Sigmoid colon (tissue), 4 donors: ENCODE data around the gene FHAD1.

Source experiments
- POLR2AphosphoS5 ChIP-seq, 4 donors: sonication (generic); formaldehyde crosslinking; IDR thresholded peaks; one replicate each; pipeline ENCODE4 v1.6.1; 2017; ENCODE audit warnings: antibody characterized with exemption in 4 of 4
- TF ChIP-seq, protein P1 (sequence below), 4 experiments: fragments of 450-650 bp in 3 of 4; fragments of 200-600 bp in 1 of 4; IDR thresholded peaks; one replicate each; pipeline ENCODE4 v1.5.1; 2016 to 2019; ENCODE audit warnings: antibody characterized with exemption in 4 of 4, mild to moderate bottlenecking in 3 of 4, moderate library complexity in 2 of 4

DNA sequence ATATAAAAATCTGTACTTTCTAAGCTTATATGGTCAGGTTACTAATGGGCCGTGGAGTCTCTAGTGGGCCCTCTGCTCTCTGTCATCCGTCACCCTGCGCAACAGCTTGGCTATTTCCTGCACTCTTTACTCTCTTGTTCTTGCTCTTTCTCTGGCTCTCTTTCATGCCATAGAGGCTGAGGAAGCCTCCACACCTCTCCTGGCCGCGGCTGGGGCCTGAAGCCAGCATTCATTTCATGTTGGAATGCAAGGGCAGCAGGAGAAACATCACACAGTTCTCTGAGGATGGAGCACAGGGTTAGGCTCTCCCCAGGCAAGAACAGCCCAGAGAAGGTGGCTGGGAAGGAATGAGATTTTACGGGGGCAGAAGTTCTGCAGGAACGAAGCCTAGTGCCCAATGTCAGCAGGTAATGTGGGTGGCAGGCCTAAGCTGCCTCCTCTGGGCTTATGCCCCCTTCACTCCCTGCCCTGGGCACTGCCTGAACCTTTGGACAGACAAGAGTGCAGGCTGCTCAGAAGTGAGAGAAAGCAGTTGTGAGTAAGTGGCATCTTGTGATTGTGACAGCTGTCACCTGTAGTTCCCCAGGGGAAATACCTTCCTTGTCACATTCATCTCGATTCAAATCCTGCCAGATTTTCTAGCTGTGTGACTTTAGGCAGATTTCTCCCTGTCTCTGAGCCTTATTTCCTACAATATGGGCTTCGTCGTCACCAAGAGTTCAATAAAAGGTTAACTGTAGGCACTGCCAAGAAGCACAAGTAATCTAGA is 3.6 kb upstream of the FHAD1 start:
- TF ChIP-seq, protein P1, sequence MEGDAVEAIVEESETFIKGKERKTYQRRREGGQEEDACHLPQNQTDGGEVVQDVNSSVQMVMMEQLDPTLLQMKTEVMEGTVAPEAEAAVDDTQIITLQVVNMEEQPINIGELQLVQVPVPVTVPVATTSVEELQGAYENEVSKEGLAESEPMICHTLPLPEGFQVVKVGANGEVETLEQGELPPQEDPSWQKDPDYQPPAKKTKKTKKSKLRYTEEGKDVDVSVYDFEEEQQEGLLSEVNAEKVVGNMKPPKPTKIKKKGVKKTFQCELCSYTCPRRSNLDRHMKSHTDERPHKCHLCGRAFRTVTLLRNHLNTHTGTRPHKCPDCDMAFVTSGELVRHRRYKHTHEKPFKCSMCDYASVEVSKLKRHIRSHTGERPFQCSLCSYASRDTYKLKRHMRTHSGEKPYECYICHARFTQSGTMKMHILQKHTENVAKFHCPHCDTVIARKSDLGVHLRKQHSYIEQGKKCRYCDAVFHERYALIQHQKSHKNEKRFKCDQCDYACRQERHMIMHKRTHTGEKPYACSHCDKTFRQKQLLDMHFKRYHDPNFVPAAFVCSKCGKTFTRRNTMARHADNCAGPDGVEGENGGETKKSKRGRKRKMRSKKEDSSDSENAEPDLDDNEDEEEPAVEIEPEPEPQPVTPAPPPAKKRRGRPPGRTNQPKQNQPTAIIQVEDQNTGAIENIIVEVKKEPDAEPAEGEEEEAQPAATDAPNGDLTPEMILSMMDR (IDR thresholded peaks at IDR 0.05), result no peak
- peak in 3 of 4 donors; percentile 70 to 76 (median 73) for TF ChIP-seq POLR2AphosphoS5 (IDR thresholded peaks at IDR 0.05)
